SU-DHL-6 (cell line): ENCODE results near the gene BBS1.

Source experiments
- CTCF ChIP-seq: fragments of 200-600 bp; sonication (generic); IDR thresholded peaks from one replicate; pipeline ENCODE4 v1.5.1; 2017; ENCODE audit warnings: antibody characterized with exemption, mild to moderate bottlenecking, low read length, moderate library complexity; ENCODE audit not compliant: insufficient read depth, poor library complexity, severe bottlenecking
- EZH2phosphoT487 ChIP-seq: fragments of 200-600 bp; sonication (generic), shearing (Covaris generic); conservative IDR thresholded peaks from 2 replicates; pipeline ENCODE4 v1.6.1; 2018; ENCODE audit warnings: mild to moderate bottlenecking, antibody characterized with exemption, low read length, moderate library complexity, mixed read lengths

DNA sequence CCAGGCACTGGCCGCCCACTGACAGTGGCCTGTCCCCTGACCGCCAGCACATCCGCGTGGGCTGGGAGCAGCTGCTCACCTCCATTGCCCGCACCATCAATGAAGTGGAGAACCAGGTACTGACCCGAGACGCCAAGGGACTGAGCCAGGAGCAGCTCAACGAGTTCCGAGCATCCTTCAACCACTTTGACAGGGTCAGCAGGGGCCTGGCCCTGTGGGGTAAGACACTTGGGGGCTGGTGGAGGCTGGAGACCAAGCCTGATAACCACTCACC, 51.5 kb downstream of the BBS1 start:
- TF ChIP-seq CTCF (no peak), EZH2phosphoT487 (no peak)
